Measurements from ENCODE around the gene CDYL2. TPM values are rescaled to one million over a fixed set of nuclear protein-coding genes. Genes with fewer than 3 reads are reported as not detected.

CDYL2 gene
- total RNA-seq, 1 donor from 2014 or later, result 3.0 TPM

DNA sequence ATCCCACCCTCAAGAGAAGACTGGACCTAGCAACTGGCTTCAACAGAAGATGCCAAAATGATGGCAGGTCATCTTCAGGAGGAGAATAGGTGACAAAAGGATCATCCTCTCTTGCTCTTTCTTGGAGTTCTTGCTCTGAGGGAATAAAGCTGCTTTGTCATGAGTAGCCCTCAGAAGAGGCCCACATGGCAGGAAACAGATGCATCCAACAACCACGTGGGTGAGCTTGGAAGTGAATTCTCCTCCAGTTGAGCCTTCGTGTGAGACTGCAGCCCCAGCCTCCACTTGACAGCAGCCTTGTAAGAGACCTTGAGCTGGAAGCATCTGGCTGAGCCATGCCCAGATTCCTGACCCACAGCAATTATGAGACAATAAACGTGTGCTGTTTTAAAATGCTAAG is 176.1 kb downstream of the CDYL2 start:
- Mint-ChIP-seq H3K4me1 (no peaks in the 10 kb centered on the region), H3K27ac (no peak overlapping the region), H3K4me3 (no peak overlapping the region), H3K9me3 (peaks cover 32% of the 10 kb centered on the region), H3K27me3 (ENCODE audit: low read depth) (peaks cover 6% of the 10 kb centered on the region), H3K36me3 (no peaks in the 10 kb centered on the region)
- no peak for DNase-seq (ENCODE audit: low spot score in 2 of 2, unreplicated experiment in 2 of 2)
- TF ChIP-seq, protein P1, sequence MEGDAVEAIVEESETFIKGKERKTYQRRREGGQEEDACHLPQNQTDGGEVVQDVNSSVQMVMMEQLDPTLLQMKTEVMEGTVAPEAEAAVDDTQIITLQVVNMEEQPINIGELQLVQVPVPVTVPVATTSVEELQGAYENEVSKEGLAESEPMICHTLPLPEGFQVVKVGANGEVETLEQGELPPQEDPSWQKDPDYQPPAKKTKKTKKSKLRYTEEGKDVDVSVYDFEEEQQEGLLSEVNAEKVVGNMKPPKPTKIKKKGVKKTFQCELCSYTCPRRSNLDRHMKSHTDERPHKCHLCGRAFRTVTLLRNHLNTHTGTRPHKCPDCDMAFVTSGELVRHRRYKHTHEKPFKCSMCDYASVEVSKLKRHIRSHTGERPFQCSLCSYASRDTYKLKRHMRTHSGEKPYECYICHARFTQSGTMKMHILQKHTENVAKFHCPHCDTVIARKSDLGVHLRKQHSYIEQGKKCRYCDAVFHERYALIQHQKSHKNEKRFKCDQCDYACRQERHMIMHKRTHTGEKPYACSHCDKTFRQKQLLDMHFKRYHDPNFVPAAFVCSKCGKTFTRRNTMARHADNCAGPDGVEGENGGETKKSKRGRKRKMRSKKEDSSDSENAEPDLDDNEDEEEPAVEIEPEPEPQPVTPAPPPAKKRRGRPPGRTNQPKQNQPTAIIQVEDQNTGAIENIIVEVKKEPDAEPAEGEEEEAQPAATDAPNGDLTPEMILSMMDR (IDR thresholded peaks at IDR 0.05; ENCODE audit: unreplicated experiment), result no peak

DNA sequence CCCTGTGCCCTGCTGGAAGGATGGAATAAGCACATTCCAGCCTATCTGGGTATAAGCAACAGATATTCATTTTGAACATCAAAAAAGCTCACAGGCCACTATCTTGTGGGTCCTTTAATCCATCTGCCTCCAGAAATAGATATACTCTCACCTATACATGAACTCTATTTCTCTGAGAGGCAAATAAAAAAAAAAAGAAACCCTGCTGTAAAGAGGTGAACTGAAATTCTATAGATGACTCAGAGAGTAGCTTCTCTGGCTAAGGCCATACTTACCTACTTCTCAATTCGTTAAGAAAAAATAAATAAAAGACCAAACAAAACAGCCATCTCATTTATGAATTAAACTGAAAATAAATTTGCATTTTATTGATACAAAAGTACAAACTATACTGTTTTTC is 177.3 kb downstream of the CDYL2 start:
- Mint-ChIP-seq H3K4me3 (no peak overlapping the region), H3K27me3 (ENCODE audit: low read depth) (peaks cover 6% of the 10 kb centered on the region), H3K27ac (no peak overlapping the region), H3K4me1 (no peaks in the 10 kb centered on the region), H3K9me3 (peaks cover 29% of the 10 kb centered on the region), H3K36me3 (no peaks in the 10 kb centered on the region)
- no peak for DNase-seq (ENCODE audit: low spot score in 2 of 2, unreplicated experiment in 2 of 2)
- TF ChIP-seq, protein P1 (IDR thresholded peaks at IDR 0.05; ENCODE audit: unreplicated experiment), result no peak

DNA sequence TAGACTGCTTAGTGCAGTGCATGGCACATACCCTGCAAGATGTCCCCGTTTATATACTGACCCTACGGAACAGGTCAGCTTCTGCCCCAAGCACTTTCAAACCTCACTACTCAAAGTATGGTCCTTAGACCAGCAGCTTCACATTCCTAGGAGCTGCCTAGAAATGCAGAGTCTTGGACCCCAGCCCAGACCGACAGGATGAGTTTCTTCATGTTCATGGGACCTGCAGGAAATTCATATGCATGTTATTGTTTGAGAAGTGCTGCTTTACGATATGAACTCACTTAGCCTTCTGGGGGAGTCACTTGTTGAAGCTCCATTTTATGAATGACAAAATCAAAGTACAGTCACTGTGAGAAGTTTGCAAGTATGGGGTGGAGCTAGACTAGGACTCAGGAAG is 181.0 kb downstream of the CDYL2 start:
- Mint-ChIP-seq H3K9me3 (peaks cover 22% of the 10 kb centered on the region), H3K27me3 (ENCODE audit: low read depth) (peaks cover 6% of the 10 kb centered on the region), H3K4me1 (no peaks in the 10 kb centered on the region), H3K36me3 (no peaks in the 10 kb centered on the region), H3K27ac (no peak overlapping the region), H3K4me3 (no peak overlapping the region)
- TF ChIP-seq, protein P1 (IDR thresholded peaks at IDR 0.05; ENCODE audit: unreplicated experiment), result no peak
- DNase-seq (ENCODE audit: low spot score in 2 of 2, unreplicated experiment in 2 of 2), result no peak

DNA sequence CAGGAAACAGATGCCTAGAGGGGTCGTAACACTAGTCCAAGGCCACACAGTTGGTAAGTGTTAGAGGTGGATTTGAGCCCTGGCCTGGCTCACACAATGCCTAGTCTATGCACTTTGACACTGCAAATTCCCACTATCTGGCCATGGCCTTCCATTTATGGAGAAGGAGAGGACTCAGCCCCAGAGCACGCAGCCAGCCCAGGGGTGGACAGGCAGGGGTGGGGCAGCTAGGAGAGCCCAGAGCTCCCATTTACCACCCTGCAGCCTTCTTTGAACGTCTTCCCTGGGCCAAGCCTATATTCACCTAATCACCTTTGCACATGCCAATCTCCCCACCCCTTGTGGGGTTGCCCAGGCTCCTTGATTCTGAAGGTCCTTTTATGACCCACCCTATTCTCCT is 182.4 kb downstream of the CDYL2 start:
- H3K27me3 Mint-ChIP-seq (ENCODE audit: low read depth), result peaks cover 6% of the 10 kb centered on the region
- no peak overlapping the region for H3K4me3 Mint-ChIP-seq
- no peak overlapping the region for H3K27ac Mint-ChIP-seq
- TF ChIP-seq, protein P1 (IDR thresholded peaks at IDR 0.05; ENCODE audit: unreplicated experiment), result no peak
- no peaks in the 10 kb centered on the region for H3K36me3 Mint-ChIP-seq
- no peaks in the 10 kb centered on the region for H3K4me1 Mint-ChIP-seq
- H3K9me3 Mint-ChIP-seq, result peaks cover 18% of the 10 kb centered on the region
- no peak for DNase-seq (ENCODE audit: low spot score in 2 of 2, unreplicated experiment in 2 of 2)

DNA sequence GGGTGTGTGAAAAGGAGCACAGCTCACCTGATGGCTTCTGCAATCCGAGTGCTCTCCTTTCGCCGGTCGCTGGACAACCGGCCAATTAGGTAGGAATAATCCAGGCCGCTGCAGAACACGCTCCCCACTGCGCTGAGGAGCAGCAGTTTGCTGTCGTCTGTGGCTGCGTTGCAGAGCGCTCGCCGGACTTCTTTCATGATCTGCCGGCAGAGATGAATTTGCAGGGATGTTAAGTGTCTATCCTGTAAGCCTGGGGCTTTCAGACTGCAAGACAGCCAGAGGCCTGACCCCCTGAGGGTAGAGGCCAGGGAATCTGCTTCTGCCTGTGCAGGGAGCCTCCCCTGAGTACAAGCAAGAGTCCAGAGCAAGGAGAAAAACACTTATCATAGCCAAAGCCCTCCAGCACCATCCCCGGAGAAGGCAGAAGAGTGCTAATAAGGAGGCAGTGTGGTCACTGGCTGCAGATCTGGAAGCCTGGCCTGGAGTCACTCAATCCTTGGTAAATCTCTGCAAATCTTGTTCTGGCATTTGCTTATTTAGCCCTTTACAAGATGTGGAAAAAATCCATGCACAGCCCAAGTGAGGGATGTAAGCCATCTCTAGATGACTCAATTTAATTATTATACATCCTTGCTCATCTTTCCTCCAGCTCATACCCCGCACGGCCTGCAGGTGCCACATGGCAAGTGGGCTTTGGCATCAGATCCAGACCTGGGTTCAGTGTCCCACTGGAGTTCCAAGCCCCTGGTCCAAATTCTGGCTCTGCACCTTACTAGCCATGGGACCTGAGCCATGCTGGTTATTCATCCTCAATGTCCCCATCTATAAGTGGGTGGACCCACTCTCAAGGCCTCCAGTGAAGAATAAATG is 183.4 kb downstream of the CDYL2 start:
- H3K4me1 Mint-ChIP-seq, result no peaks in the 10 kb centered on the region
- peaks cover 4% of the 10 kb centered on the region for H3K27me3 Mint-ChIP-seq (ENCODE audit: low read depth)
- peaks cover 14% of the 10 kb centered on the region for H3K9me3 Mint-ChIP-seq
- DNase-seq (ENCODE audit: low spot score in 2 of 2, unreplicated experiment in 2 of 2), result no peak
- no peaks in the 10 kb centered on the region for H3K36me3 Mint-ChIP-seq
- TF ChIP-seq, protein P1 (IDR thresholded peaks at IDR 0.05; ENCODE audit: unreplicated experiment), result no peak
- no peak overlapping the region for H3K27ac Mint-ChIP-seq
- no peak overlapping the region for H3K4me3 Mint-ChIP-seq
